Left hindlimb (tissue), 1 donor: Measurements from ENCODE around the gene CTDNEP1.
A peak's percentile ranks its signal among the peaks of the same experiment; 100 is the strongest.

Experiments
- DNase-seq: peaks from one replicate; pipeline ENCODE4 v3.0.0-alpha.2; 2018

The CTDNEP1 gene

GRCh38 chr17:7243838-7244237 is 7.7 kb downstream of the CTDNEP1 start:
- DNase-seq = peak; percentile 17

GRCh38 chr17:7243453-7243729 is 8.1 kb downstream of the CTDNEP1 start:
- DNase-seq = no peak

- peak; percentile 96 for DNase-seq
Observed at GRCh38 chr17:7242717-7243452, 8.6 kb downstream of the CTDNEP1 start.

- peak; percentile 97 for DNase-seq
Observed at GRCh38 chr17:7241783-7242716, 9.5 kb downstream of the CTDNEP1 start, which contains the start of gene GABARAP. GABARAP (minus strand) TSS chr17:7242449; CDS start chr17:7242330, 119 bp downstream.

GRCh38 chr17:7241090-7241733 is 10.3 kb downstream of the CTDNEP1 start:
- peak; percentile 24 for DNase-seq

GRCh38 chr17:7240375-7240774 is 11.2 kb downstream of the CTDNEP1 start:
- DNase-seq = no peak

- DNase-seq = peak; percentile 100
Observed at GRCh38 chr17:7239091-7240027, 12.2 kb downstream of the CTDNEP1 start, which contains the start of gene PHF23. PHF23 (minus strand) TSS chr17:7239457; CDS start chr17:7239279, 178 bp downstream.

GRCh38 chr17:7238420-7239090 is 13.0 kb downstream of the CTDNEP1 start:
- DNase-seq = peak; percentile 72

GRCh38 chr17:7237761-7238419 is 13.6 kb downstream of the CTDNEP1 start:
- DNase-seq = peak; percentile 84

GRCh38 chr17:7237266-7237760 is 14.2 kb downstream of the CTDNEP1 start:
- DNase-seq = no peak

- DNase-seq = no peak
Observed at GRCh38 chr17:7236808-7237207, 14.7 kb downstream of the CTDNEP1 start.

- DNase-seq = no peak
Observed at GRCh38 chr17:7235693-7236665, 15.6 kb downstream of the CTDNEP1 start.

GRCh38 chr17:7234083-7234951 is 17.2 kb downstream of the CTDNEP1 start, which contains the start of gene DVL2:
DVL2 (minus strand) TSS chr17:7234517; CDS start chr17:7234262, 255 bp downstream.
- peak; percentile 97 for DNase-seq

GRCh38 chr17:7233701-7234082 is 17.8 kb downstream of the CTDNEP1 start:
- DNase-seq = no peak

- no peak for DNase-seq
Observed at GRCh38 chr17:7232114-7232513, 19.4 kb downstream of the CTDNEP1 start.

GRCh38 chr17:7229504-7229903 is 22.0 kb downstream of the CTDNEP1 start:
- DNase-seq = peak; percentile 30

- no peak for DNase-seq
Observed at GRCh38 chr17:7228920-7229319, 22.6 kb downstream of the CTDNEP1 start.
